HG03432 (cell line): ENCODE data around the gene ZC2HC1C.
"Not testable (repeated sequence)": the region's sequence is repeated elsewhere in the genome, so short reads cannot be mapped to it uniquely, and the experiment has no call there.

Source experiments
- ATAC-seq: cut with Tn5 transposase; IDR thresholded peaks from one replicate; pipeline ENCODE4 v1.9.1; 2021; ENCODE audit warnings: mild to moderate bottlenecking, moderate library complexity; ENCODE audit not compliant: unreplicated experiment

The ZC2HC1C gene

GRCh38 chr14:75053396-75054291, 15.8 kb upstream of the ZC2HC1C start:
- ATAC-seq, result no peak

- no peak for ATAC-seq
These were observed 15.0 kb upstream of the ZC2HC1C start for GRCh38 chr14:75054421-75054820.

- ATAC-seq, result no peak
These were observed 9.8 kb upstream of the ZC2HC1C start for GRCh38 chr14:75059642-75060041.

- ATAC-seq, result no peak
These were observed 9.0 kb upstream of the ZC2HC1C start for GRCh38 chr14:75060420-75060819.

- no peak for ATAC-seq
These were observed 6.4 kb upstream of the ZC2HC1C start for GRCh38 chr14:75063013-75063412.

- peak; percentile 96 for ATAC-seq
These were observed 5.8 kb upstream of the ZC2HC1C start, which contains the start of gene ACYP1 for GRCh38 chr14:75063491-75064204. Gene ACYP1 (minus strand): TSS chr14:75064024. CDS start chr14:75063553, 471 bp downstream.

- no peak for ATAC-seq
These were observed 5.3 kb upstream of the ZC2HC1C start for GRCh38 chr14:75064205-75064567.

GRCh38 chr14:75066691-75067090, 2.8 kb upstream of the ZC2HC1C start:
- no peak for ATAC-seq

GRCh38 chr14:75067212-75067611, 2.2 kb upstream of the ZC2HC1C start:
- ATAC-seq, result no peak

- not testable (repeated sequence) for ATAC-seq
These were observed 1.7 kb upstream of the ZC2HC1C start for GRCh38 chr14:75067765-75068164.

GRCh38 chr14:75068294-75069120, 934 bp upstream of the ZC2HC1C start:
- ATAC-seq, result no peak

GRCh38 chr14:75069811-75070145, 337 bp downstream of the ZC2HC1C start:
- ATAC-seq, result no peak

- no peak for ATAC-seq
These were observed 942 bp downstream of the ZC2HC1C start for GRCh38 chr14:75070383-75070782.

- no peak for ATAC-seq
These were observed 8.4 kb downstream of the ZC2HC1C start for GRCh38 chr14:75077794-75078193.

- ATAC-seq, result no peak
These were observed 10.1 kb downstream of the ZC2HC1C start for GRCh38 chr14:75079521-75079920.

GRCh38 chr14:75081660-75082229, 12.3 kb downstream of the ZC2HC1C start:
- no peak for ATAC-seq

- no peak for ATAC-seq
These were observed 13.8 kb downstream of the ZC2HC1C start for GRCh38 chr14:75083271-75083670.

- no peak for ATAC-seq
These were observed 15.1 kb downstream of the ZC2HC1C start for GRCh38 chr14:75084513-75084912.

- ATAC-seq, result no peak
These were observed 18.7 kb downstream of the ZC2HC1C start for GRCh38 chr14:75088153-75088552.

GRCh38 chr14:75088566-75089373, 19.3 kb downstream of the ZC2HC1C start:
- ATAC-seq, result no peak
